ENCODE data around the gene ALG8.
"Not testable (repeated sequence)": the region's sequence is repeated elsewhere in the genome, so short reads cannot be mapped to it uniquely, and the experiment has no call there.

ALG8 gene

DNA sequence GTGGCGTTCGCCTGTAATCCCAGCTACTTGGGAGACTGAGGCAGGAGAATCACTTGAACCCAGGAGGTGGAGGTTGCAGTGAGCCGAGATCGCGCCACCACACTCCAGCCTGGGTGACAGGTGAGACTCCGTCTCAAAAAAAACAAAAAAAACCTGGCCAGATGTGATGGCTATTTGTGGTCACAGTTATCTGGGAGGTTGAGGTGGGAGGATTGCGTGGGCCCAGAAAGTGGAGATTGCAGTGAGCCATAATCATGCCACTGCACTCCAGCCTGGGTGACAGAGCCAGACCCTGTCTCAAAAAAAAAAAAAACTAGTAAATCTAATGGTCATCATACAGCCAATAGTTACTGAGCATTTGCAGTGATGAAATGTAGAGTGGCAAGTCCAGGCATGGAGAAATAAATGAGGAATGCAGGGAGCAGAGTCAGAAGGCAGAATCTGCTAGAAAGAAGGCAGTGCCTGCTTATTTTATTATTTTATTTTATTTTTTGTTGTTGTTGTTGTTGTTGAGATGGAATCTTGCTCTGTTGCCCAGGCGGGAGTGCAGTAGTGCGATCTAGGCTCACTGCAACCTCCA, 79.6 kb downstream of the ALG8 start:
- H3K4me3 ChIP-seq (ENCODE audit: insufficient read depth, low read depth, low read length); H3K27ac ChIP-seq (ENCODE audit: insufficient read depth, low read depth, low read length, poor library complexity, severe bottlenecking); H3K4me1 ChIP-seq (ENCODE audit: control insufficient read depth, insufficient read depth, low read length); H3K27me3 ChIP-seq (ENCODE audit: control insufficient read depth, insufficient read depth, low read length, poor library complexity, severe bottlenecking); H3K9me3 ChIP-seq (ENCODE audit: control insufficient read depth, low read length); H3K36me3 ChIP-seq (ENCODE audit: control insufficient read depth, insufficient read depth, low read length): not testable (repeated sequence)
- 89 to 96% methylated on average over 9 of the region's 9 CpGs for WGBS, 2 experiments

DNA sequence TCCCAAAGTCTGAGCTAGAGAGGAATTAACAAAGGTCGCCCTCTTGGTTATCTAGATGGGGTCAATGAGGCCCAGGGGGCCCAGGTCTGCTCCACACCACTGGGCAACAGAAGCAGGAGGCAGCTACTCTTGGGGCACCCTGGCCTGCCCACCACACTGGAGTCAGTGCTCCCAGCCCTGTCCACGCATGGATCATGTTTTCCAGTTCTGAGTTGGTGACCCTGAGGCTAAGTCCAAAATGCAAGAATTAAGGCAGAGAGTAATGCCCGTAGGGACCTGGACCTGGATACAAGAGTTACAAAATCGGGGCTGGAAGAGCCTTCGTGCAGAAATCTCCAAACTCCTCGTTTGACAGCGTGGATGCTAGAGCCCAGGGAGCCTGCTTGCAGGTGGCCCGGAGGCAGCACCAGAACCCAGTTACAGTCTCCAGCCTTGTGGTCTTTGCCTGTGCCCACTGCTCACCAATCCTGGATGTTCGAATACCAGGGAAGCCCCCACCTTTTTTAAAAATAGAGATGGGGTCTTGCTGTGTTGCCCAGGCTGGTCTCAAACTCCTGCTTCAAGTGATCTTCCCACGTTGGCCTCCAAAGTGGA, 81.9 kb downstream of the ALG8 start:
- no peak overlapping the region for H3K4me3 ChIP-seq (ENCODE audit: insufficient read depth, low read depth, low read length)
- H3K36me3 ChIP-seq (ENCODE audit: control insufficient read depth, insufficient read depth, low read length), result no peaks in the 10 kb centered on the region
- 84 to 85% methylated on average over 10 of the region's 10 CpGs for WGBS, 2 experiments
- no peaks in the 10 kb centered on the region for H3K9me3 ChIP-seq (ENCODE audit: control insufficient read depth, low read length)
- no peaks in the 10 kb centered on the region for H3K4me1 ChIP-seq (ENCODE audit: control insufficient read depth, insufficient read depth, low read length)
- H3K27me3 ChIP-seq (ENCODE audit: control insufficient read depth, insufficient read depth, low read length, poor library complexity, severe bottlenecking), result no peaks in the 10 kb centered on the region
- no peak overlapping the region for H3K27ac ChIP-seq (ENCODE audit: insufficient read depth, low read depth, low read length, poor library complexity, severe bottlenecking)

DNA sequence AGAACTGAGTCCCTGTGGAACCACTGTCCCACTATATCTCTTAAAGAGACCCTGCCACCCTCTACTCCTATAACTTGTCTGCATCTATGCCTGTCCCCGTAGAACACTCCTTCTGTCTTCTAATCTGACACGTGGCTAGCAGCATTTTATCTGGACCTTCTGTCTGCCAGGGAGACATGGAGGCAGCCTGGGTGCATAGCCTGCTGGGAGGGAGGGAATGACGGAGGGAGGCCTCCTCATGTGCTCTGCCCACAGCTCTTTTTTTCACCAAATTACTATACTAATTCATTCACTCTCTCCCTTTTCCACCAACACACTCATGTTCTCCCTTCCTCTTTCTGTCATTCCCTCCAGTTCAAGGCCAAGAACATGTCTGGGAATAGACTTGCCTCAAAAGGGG, 83.3 kb downstream of the ALG8 start:
- Histone ChIP-seq H3K4me3 (ENCODE audit: insufficient read depth, low read depth, low read length) (no peak overlapping the region), H3K4me1 (ENCODE audit: control insufficient read depth, insufficient read depth, low read length) (no peaks in the 10 kb centered on the region), H3K27ac (ENCODE audit: insufficient read depth, low read depth, low read length, poor library complexity, severe bottlenecking) (no peak overlapping the region), H3K9me3 (ENCODE audit: control insufficient read depth, low read length) (no peaks in the 10 kb centered on the region), H3K36me3 (ENCODE audit: control insufficient read depth, insufficient read depth, low read length) (no peaks in the 10 kb centered on the region), H3K27me3 (ENCODE audit: control insufficient read depth, insufficient read depth, low read length, poor library complexity, severe bottlenecking) (no peaks in the 10 kb centered on the region)
- 80 to 81% methylated on average over 3 of the region's 3 CpGs for WGBS, 2 experiments

DNA sequence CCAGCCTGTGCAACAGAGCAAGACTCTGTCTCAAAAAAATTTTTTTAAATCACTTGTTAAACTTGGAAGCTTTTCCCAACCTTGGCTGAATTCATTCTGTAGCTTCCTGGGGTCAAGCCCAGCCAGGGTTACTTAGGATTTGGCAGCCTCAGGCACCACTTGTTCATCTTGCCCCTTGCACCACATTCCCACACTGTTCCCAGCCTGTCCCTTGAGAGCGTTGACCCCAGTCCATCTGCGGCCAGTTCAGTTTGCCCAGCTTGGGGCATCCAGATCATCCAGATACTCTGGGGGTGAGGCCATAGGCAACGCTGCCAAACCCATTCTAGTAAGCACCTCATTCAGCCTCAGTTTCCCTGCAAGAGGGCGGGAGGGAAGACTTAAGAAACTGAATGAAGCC, 84.5 kb downstream of the ALG8 start:
- H3K4me1 ChIP-seq (ENCODE audit: control insufficient read depth, insufficient read depth, low read length), result no peaks in the 10 kb centered on the region
- no peaks in the 10 kb centered on the region for H3K36me3 ChIP-seq (ENCODE audit: control insufficient read depth, insufficient read depth, low read length)
- WGBS, 2 experiments, result 91 to 97% methylated on average over 4 of the region's 4 CpGs
- H3K4me3 ChIP-seq (ENCODE audit: insufficient read depth, low read depth, low read length), result no peak overlapping the region
- H3K9me3 ChIP-seq (ENCODE audit: control insufficient read depth, low read length), result no peaks in the 10 kb centered on the region
- H3K27me3 ChIP-seq (ENCODE audit: control insufficient read depth, insufficient read depth, low read length, poor library complexity, severe bottlenecking), result no peaks in the 10 kb centered on the region
- no peak overlapping the region for H3K27ac ChIP-seq (ENCODE audit: insufficient read depth, low read depth, low read length, poor library complexity, severe bottlenecking)

DNA sequence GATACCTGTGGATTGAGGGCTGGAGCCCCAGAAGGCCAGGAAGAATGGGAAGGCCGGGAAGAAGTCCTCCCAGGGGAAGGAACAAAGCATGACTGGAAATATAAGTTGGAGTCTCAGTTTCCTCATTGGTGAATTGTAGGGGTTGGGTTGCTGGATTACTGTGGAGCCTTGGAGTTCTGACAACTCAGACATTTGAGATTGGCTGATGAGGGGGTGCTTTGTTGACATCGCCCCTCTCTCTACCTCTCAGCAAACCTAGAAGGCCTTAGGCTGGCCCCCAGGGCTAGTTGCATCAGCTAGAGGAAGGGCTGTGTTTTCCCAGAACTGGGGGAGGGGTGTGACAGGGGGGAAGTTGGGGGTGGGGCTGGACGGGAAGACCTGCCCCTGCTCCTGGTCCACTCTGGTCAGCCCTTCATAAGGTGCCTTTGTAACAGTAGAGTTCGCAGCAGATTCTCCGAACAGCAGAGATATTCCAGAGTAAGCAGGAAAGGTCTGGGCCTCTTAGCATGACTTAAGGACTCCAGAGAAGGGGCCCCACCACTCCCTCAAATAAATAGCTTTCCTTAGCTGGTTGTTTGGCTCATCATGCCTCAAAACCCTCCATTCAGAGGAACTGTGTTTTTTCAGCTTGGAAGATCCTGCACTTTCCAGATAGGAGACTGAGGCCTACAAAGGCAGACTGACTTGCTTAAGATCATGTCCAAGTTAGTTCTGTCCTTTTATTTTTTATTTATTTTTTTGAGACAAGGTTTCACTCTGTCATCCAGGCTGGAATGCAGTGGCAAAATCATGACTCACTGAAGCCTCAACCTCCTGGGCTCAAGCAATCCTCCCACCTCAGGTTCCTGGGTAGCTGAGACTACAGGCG, 88.2 kb downstream of the ALG8 start:
- H3K4me1 ChIP-seq (ENCODE audit: control insufficient read depth, insufficient read depth, low read length), result no peaks in the 10 kb centered on the region
- H3K4me3 ChIP-seq (ENCODE audit: insufficient read depth, low read depth, low read length), result no peak overlapping the region
- H3K36me3 ChIP-seq (ENCODE audit: control insufficient read depth, insufficient read depth, low read length), result no peaks in the 10 kb centered on the region
- no peaks in the 10 kb centered on the region for H3K27me3 ChIP-seq (ENCODE audit: control insufficient read depth, insufficient read depth, low read length, poor library complexity, severe bottlenecking)
- no peak overlapping the region for H3K27ac ChIP-seq (ENCODE audit: insufficient read depth, low read depth, low read length, poor library complexity, severe bottlenecking)
- WGBS, 2 experiments, result 75 to 76% methylated on average over 5 to 6 of the region's 6 CpGs
- no peaks in the 10 kb centered on the region for H3K9me3 ChIP-seq (ENCODE audit: control insufficient read depth, low read length)
